HG03460 (cell line): Measurements from ENCODE around the gene GRIN2D.
A peak's percentile ranks its signal among the peaks of the same experiment; 100 is the strongest.

Experiments used
- ATAC-seq: cut with Tn5 transposase; IDR thresholded peaks from one replicate; pipeline ENCODE4 v1.9.1; 2021; ENCODE audit not compliant: unreplicated experiment

GRIN2D gene

DNA sequence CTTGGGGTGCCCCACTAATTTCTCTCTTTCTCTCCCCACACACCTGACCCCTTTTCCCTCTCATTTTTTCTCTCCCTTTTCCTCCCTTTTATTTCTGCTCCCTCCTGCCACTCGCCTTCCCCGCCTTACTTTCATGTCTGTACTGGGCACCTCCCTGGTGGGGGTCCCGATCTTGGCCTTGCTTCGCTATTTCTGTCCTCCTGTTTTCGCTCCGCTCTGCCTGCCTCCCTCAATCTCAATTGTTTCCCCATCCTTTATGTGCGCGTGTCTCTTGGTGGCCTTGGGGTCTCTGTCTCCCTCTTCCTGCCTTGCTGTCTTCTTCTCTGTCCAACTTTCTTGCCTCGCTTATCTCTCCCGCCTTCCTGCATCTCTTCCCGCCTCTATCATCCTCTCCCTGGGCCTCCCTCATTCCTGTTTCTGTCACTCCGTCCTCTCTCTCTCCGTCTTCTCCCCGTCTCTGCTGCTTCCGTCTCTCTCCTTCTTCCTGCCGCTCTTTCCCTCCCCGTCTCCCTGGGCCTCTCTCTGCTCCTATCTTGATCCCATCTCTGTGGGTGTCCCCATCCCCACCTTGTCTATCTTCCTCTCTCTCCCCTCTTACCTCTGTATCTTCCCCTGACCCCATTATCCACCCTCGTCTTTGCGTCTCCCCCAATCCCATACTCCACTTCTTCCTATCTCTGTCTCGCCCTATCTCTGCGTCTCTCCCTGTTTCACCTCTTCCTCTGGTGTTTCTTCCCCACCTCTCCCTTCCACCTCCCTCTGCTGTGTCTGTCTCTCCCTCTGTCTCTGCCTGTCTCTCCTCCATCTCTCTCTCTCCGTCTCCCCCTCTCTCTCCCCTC is 4.0 kb downstream of the GRIN2D start:
- ATAC-seq: no peak

DNA sequence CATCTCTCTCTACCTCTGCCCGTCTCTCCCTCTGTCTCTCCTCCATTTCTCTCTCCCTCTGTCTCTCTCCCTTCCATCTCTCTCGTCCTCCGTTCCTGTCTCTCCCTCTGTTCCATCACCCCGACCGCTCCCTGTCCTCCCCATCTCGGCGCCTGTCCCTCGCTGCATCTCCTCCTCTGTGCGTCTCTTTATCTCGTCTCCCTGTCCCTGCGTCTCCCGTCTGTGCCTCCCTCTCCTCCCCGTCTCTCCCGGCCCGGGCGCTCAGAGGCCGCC is 4.6 kb downstream of the GRIN2D start:
- no peak for ATAC-seq

DNA sequence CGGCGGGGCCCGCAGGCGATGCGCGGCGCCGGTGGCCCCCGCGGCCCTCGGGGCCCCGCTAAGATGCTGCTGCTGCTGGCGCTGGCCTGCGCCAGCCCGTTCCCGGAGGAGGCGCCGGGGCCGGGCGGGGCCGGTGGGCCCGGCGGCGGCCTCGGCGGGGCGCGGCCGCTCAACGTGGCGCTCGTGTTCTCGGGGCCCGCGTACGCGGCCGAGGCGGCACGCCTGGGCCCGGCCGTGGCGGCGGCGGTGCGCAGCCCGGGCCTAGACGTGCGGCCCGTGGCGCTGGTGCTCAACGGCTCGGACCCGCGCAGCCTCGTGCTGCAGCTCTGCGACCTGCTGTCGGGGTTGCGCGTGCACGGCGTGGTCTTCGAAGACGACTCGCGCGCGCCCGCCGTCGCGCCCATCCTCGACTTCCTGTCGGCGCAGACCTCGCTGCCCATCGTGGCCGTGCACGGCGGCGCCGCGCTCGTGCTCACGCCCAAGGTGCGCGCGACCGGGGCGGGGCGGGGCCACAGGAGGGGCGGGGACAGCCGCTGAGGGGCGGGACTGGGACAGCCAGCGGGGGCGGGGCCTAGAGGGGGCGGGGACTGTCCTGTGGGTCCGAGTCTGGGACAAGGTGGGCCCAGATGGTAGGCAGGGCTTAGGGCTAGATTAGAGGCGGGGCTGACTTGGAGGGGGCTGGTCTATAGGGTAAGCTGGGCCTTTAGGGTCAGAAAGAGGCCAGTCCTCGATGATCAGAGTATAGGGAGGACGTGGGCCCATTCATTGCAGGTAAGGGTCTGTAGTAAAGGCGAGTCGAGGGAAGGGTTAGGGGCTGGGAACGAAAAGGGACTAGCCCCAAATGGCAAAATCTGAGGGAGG is 5.1 kb downstream of the GRIN2D start:
- peak; percentile 59 for ATAC-seq

DNA sequence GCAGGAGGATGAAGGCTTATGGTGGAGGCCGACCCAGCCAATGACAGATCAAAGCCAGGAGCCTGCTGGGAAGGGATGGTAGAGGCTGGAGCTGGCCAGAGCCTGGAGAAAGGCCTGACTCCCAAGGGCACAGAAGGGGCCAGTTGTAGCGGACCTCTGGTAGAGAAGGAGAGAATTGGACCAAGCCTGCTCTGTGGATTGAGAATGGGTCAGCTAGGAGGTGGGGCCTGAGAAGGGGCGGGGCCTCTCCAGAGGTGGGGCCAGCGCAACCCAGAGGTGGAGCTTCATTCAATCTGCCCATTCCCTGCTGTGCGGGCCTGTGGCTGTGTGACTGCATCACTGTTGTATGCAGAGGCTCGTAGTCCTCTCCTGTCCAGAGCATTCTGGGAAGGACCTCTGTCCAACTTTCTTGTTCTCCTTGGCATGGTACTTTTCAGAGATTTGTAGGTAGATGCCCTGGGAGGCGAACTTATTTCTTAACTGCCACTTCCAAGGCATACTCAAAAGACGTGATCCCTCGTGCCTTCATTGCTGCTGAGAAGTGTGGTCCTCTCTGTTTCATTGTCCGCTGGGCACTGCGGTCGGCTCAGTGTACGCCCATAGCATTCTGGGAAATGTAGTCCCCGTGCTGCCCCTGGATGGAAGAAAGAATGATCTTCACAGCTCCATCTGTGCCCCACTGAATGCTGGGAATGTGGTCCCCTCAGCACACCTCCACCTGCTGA is 6.7 kb downstream of the GRIN2D start:
- ATAC-seq: no peak

DNA sequence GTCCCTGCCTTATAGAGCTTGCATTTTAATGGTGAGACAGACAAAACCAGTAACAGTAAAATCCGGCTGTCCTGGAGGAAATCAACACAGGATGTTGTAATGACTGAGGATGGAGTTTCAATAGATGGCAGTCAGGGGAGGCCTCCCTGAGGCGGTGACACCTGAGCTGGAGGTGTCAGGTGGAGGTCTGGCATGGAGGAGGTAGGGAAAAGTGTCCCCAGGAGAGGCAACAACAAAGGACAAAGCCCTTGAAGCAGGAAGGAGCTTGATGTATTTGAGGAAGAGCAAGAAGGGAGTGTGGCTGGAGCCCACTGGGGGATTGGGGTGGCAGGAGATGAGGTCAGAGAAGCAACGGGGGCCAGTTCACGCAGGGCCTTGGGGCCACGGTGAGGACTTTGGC is 7.8 kb downstream of the GRIN2D start:
- no peak for ATAC-seq

DNA sequence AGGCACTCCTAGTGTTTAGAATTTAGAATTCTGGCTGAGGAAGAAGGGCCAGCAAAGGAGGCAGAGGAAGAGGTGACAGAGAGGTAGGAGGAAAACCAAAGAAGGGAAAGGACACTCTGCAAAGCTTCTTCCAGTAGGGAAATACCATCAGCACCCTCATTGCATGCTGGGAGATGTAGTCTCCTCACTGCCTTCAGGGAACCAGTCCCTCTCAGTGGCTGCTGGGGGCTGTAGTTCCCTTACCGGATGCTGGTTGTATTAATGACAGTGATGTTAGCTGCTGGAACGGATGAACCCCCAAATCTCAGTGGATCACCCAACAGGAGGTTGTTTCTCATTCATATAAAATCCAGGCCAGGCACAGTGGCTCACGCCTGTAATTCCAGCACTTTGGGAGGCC is 10.1 kb downstream of the GRIN2D start:
- ATAC-seq: no peak

DNA sequence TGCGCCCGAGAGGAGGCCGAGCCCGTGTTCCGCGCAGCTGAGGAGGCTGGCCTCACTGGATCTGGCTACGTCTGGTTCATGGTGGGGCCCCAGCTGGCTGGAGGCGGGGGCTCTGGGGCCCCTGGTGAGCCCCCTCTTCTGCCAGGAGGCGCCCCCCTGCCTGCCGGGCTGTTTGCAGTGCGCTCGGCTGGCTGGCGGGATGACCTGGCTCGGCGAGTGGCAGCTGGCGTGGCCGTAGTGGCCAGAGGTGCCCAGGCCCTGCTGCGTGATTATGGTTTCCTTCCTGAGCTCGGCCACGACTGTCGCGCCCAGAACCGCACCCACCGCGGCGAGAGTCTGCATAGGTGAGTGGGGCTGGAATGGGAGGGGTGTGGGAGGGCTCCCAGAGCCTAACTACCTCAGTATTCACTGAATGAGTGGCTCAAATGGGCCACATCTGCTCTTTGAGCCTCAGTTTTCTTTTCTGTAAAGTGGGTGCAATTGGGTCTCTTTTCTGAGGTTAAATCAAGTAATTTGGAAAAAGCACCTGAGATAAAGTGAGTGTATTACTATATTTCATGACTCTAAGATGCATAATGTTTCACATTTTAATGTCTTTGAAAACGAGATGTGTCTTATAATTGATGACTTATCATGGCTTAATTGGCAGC is 11.7 kb downstream of the GRIN2D start:
- no peak for ATAC-seq

DNA sequence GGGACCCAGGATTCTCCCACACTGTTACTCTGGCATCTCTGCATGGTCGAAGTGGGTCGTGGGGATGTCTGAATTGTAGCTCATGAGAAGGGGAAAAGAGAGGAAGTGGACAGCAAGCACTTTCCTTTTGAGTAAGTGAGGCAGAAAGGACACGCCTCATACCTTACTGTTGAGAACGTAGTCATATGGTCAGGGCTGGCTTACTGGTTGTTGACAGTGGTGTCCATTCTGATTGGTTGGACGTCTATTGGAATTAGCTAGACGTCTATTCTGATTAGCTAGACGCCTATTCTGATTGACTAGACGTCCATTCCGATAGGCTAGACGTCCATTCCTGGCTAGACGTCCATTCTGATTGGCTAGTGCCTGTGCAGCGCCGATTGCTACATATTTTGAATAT is 12.4 kb downstream of the GRIN2D start:
- ATAC-seq: no peak

DNA sequence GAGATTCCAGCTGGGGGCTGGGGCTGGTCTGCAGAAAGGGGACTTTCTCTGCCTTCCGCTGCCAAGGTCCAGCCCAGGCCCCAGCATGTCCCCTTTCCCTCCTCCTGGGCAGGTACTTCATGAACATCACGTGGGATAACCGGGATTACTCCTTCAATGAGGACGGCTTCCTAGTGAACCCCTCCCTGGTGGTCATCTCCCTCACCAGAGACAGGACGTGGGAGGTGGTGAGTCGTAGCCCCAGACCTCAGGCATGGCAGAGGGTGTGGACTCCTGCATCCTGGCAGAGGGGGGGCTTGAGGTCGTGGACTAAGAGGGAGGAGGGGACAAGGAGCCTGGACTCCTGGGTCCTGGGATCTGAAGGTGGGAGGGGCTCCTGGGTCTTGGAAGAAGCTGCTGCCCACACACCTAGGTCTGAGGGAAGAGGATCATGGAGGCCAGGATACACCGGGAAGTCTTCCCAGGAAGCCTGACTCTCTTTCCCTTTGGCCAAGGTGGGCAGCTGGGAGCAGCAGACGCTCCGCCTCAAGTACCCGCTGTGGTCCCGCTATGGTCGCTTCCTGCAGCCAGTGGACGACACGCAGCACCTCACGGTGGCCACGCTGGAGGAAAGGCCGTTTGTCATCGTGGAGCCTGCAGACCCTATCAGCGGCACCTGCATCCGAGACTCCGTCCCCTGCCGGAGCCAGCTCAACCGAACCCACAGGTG is 20.6 kb downstream of the GRIN2D start:
- no peak for ATAC-seq

DNA sequence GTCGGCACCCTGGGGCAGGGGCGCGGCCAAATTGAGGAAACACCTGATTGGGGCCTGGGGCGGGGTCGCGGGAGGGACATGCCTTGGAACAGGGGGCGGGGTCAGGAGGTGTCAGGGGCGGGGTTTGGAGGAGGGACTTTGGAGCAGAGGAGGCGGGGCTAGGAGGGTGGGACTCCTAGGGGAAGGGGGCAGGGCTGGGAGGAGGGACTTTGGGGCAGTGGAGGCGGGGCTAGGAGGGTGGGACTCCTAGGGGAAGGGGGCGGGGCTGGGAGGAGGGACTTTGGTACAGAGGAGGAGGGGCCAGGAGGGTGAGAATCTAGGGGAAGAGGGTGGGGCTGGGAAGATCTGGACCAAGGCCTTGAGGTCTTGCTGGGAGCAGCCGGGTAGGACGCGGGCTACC is 21.9 kb downstream of the GRIN2D start:
- ATAC-seq: no peak

DNA sequence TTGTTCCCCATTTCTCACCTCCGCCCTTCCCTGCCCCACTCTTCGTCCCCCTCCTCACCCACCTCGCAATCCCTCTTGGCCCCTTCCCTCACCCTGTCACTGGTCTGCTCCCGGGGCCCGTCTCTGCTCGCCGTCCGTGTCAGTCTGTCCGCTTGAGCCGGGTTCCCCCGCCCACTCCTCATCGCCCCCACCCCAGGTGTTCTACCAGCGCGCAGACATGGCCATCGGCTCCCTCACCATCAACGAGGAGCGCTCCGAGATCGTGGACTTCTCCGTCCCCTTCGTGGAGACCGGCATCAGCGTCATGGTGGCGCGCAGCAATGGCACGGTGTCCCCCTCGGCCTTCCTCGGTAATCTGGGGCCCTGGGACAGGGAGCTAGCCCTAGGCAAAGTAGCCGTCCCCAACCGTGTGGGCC is 22.3 kb downstream of the GRIN2D start:
- ATAC-seq: no peak

DNA sequence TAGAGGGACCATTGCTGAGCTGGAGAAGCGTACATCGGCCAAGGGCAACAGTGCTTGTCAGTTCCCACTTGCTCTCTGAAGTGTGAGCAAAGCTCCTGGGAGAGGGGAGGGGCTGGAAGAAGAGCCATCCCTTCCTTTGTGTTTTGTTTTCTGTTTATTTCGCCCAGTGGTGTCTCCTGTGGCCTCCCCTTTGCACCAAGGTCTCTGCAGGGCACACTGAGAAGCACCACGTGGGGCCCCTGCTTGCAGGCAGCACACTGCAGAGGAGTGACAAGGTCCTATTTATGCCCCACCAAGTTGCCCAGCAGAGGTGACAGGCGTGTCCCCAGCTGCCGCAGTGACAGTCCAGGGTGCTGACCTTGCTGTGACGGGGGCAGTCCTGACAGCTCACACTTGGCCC is 24.0 kb downstream of the GRIN2D start:
- no peak for ATAC-seq

DNA sequence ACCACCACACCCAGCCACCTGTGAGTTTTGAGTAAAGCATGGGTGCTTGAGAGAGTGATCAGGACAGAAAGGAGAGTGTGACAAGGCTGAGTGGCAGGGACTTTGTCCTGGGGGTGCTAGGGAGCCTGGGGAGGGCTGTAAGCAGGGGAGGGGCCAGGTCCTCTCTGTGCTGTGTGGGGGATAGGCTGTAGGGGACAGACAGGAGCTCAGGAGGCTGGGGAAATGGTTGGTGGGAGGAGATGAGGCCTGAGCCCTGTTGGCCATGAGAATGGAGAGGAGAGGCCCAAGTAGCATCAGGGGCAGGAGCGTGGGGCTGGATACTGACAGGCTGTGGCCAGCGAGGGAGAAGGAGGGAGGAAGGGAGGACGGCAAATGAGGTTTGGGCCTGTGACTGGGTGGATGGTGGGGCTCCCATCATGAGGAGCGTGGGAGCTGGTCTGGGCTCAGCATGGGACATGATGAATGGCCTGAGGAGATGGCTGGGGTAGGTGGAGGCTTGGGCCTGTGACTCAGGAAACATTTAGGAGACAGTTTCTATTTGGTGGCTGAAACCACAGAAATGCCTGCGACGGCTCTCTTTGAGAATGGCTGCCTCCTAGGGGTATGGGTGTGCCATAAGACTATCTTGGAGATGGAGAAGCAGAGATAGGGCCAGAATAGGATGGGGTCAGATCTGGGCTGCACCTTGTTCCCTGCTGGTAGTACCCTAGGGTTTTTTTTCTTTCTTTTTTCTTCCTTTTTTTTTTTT is 25.0 kb downstream of the GRIN2D start:
- no peak for ATAC-seq

DNA sequence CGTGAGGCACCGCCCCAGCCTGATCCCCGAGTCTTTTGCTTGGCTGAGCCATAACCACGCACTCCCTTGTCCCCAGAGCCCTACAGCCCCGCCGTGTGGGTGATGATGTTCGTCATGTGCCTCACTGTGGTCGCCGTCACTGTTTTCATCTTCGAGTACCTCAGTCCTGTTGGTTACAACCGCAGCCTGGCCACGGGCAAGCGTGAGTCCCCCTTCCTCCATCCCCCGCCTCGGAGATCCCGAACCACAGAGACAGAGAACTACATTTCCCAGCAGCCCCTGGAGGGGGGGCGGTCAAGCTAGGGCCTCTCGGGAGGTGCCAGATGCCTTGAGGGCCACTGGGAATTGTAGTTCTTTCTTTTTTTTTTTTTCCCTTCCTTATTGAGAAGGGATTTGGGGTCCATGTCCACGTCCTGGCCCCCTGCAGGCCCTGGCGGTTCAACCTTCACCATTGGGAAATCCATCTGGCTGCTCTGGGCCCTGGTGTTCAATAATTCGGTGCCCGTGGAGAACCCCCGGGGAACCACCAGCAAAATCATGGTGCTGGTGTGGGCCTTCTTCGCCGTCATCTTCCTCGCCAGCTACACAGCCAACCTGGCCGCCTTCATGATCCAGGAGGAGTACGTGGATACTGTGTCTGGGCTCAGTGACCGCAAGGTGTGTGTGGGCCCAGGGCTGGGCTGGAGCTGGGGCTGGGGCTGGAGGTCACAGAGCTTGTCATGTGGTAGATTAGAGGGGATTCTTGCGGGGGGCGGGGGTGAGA is 25.9 kb downstream of the GRIN2D start:
- ATAC-seq: no peak

DNA sequence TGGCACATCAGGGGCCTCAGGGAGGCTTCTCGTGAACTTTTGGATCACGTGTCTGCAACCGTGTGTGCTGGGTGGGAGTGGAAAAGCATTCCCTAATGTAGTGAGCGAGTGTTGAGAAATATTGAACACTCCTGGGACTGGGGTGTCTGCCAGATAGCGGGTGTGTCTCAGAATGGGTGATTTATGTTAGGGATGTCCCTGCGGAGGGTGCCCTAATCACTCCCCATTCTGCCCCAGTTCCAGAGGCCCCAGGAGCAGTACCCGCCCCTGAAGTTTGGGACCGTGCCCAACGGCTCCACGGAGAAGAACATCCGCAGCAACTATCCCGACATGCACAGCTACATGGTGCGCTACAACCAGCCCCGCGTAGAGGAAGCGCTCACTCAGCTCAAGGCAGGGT is 28.1 kb downstream of the GRIN2D start:
- no peak for ATAC-seq

DNA sequence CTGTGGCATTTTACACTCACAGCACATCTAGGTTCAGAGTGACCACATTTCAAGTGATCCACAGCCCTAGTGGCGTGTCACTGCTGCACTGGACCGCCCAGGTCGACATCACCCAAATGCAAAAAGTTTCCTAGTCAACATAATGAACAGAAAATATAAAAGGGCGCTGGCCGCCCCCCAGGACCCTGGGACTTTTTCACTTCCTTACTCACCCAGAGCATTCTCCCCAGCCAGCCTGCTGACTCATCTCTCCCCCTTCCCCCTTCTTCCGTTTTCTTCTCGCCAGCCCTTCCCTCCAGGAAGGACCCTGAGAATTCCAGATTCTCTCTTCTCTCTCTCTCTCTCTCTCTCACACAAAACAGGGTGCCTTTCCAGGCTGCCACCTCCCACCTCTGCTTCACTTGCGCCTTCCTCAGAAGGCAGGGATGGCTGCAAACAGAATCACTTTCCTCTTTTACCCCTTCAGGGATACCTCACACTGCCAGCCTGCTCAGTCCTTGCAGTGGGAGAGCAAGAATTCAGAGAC is 31.3 kb downstream of the GRIN2D start:
- no peak for ATAC-seq

DNA sequence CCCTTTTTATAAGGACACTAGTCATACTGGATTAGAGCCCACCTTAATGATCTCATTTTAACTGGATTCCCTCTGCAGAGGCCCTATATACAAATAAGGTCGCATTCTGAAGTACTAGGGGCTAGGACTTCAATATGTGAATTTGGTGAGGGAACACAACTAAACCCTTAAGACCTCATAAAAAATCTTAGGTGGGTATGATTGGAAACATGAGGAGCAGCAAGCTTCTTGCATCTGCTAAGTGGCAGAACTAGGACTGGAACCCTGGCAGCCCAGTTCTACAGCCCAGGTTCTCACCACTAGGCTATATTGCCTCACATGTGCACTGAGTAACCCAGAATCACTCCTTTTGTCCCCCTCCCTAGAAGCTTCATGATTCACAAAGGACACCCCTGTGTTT is 35.2 kb downstream of the GRIN2D start:
- no peak for ATAC-seq

DNA sequence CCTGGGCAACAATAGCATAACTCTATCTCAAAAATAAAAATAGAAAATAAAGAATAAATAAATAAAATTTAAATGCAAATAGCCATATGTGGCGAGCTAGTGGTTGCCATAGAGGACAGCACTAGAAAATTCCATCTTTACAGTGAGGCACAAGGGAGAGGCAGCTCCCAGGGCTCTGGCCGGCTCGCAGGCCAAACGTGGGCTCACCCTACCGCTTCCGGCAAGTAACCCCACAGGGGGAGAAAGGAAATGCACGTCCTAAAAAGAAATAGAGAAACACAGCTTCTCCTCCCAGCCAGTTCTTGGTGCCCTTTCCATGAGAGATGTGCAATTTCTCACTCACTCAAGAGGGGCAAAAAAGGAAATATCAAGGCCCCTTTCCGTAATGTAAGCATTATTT is 39.9 kb downstream of the GRIN2D start:
- no peak for ATAC-seq

DNA sequence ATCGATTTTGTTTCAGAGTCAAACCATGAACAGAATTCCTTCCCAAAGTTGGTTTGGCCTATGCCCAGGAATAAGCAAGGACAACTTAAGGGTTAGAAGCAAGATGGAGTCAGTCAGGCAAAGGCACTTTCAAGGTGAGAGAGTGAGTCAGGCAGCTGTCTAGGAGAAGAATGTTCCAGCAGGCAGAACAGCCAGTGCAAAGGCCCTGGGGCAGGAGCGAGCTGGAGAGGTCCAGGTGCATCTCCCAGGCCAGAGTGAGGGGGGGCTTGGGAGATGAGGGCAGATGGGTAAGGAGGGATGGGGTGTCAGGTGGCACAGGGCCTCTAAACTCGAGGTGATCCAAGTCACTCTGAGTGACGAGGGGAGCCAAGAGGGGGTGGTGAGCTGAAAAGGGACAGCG is 43.1 kb downstream of the GRIN2D start:
- ATAC-seq: no peak
